NCI-H2196 treated with DMSO at 0.1 percent for 48 hours (cell line): ENCODE measurements around the gene ZNF516.

Source experiments
- DNase-seq: peaks from one replicate; lab custom pipeline; 2025; ENCODE audit not compliant: unreplicated experiment; lab: John Stamatoyannopoulos, UW

ZNF516 gene

GRCh38 chr18:76314496-76314895 lies 180.5 kb downstream of the ZNF516 start:
- no peak for DNase-seq

DNA sequence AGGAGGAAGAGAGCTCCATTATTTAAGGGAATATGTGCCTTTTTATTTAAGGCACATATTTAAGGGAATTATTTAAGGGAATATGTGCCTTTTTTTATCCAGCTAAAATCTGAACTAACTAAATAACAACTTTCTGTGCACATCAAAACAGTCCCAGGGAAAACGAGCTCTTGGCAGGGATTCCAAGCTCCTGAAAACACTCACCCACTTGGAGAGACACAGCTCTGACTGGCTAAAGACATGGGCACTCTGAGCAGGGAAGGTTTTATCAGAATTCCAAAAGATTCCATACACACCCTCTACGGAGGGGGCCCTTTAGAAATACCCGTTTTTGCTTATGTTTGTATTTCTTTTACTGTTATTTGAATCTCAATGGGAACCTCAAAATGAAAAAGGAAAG lies 181.0 kb downstream of the ZNF516 start:
- no peak for DNase-seq
